HepG2 (cell line): ENCODE results near the gene NUAK1. TPM values are rescaled to one million over a fixed set of nuclear protein-coding genes. Genes with fewer than 3 reads are reported as not detected.

Experiments used
- SNAPC5 ChIP-seq: sonication (generic); formaldehyde crosslinking; IDR thresholded peaks from 2 replicates; pipeline ENCODE4 v1.8.1; 2023; ENCODE audit warnings: mild to moderate bottlenecking, missing genetic modification reagents, borderline replicate concordance
- SP2 ChIP-seq: sonication (generic); formaldehyde crosslinking; IDR thresholded peaks from 2 replicates; pipeline ENCODE4 v1.5.1; 2020; ENCODE audit warnings: mild to moderate bottlenecking, missing genetic modification reagents
- UBTF ChIP-seq: sonication (generic); formaldehyde crosslinking; IDR thresholded peaks from 2 replicates; pipeline ENCODE4 v1.4.0; 2020; ENCODE audit warnings: mild to moderate bottlenecking, missing genetic modification reagents
- ZMAT5 ChIP-seq: sonication (generic); formaldehyde crosslinking; IDR thresholded peaks from 2 replicates; pipeline ENCODE4 v1.5.0; 2020; ENCODE audit warnings: mild to moderate bottlenecking, low read depth, missing genetic modification reagents, borderline replicate concordance
- ZNF446 ChIP-seq: sonication (generic); formaldehyde crosslinking; IDR thresholded peaks from 2 replicates; pipeline ENCODE4 v1.5.0; 2020; ENCODE audit warnings: mild to moderate bottlenecking, missing genetic modification reagents
- ZNF646 ChIP-seq: sonication (generic); formaldehyde crosslinking; IDR thresholded peaks from 2 replicates; pipeline ENCODE4 v1.9.0; 2021; ENCODE audit warnings: mild to moderate bottlenecking, missing genetic modification reagents
- ZNF780A ChIP-seq: sonication (generic); formaldehyde crosslinking; IDR thresholded peaks from 2 replicates; pipeline ENCODE4 v1.8.0; 2022; ENCODE audit warnings: mild to moderate bottlenecking, missing genetic modification reagents, moderate library complexity
- polyA plus RNA-seq, 8 experiments: library from polyadenylated mRNA; depleted of rRNA in 3 of 8; stranded (reverse) in 7 of 8; unstranded in 1 of 8; fragments of >200 nt; fragmentation: Illumina TruSeq in 4 of 8; extraction: Trizol in 4 of 8; gene quantifications; 2 replicates each; pipeline versions ENCODE4 v1.2.1 to v1.2.3, GENCODE V29; 2011 to 2016; ENCODE audit warnings: low read depth in 4 of 8, missing spikeins in 1 of 8, mixed read lengths in 1 of 8; ENCODE audit not compliant: insufficient read depth in 1 of 8
- total RNA-seq, 5 experiments: library from RNA; depleted of rRNA; stranded (reverse); fragments of >200 nt; fragmentation: Illumina TruSeq; extraction: Trizol; gene quantifications; 2 replicates each; pipeline ENCODE4 v1.2.3, GENCODE V29; 2016; ENCODE audit warnings: low read depth in 1 of 5
- TF ChIP-seq, protein P1 (sequence below): sonication (generic); formaldehyde crosslinking; IDR thresholded peaks from 2 replicates; pipeline ENCODE4 v1.5.0; 2020; ENCODE audit warnings: missing genetic modification reagents, mild to moderate bottlenecking, borderline replicate concordance
- TF ChIP-seq, protein P2 (sequence below): sonication (generic); formaldehyde crosslinking; IDR thresholded peaks from 2 replicates; pipeline ENCODE4 v1.4.0; 2020; ENCODE audit warnings: missing genetic modification reagents
- TF ChIP-seq, protein P3 (sequence below): IDR thresholded peaks from 2 replicates; pipeline ENCODE4 v1.6.1; 2016; ENCODE audit warnings: low read depth, missing genetic modification reagents, missing compliant biosample characterization

Gene NUAK1
- total and polyA plus RNA-seq, 2 of the 13 experiments (the other 11 are each of a cell fraction or from before 2014, with no cell fraction given), result 1.7 to 1.9 TPM

DNA sequence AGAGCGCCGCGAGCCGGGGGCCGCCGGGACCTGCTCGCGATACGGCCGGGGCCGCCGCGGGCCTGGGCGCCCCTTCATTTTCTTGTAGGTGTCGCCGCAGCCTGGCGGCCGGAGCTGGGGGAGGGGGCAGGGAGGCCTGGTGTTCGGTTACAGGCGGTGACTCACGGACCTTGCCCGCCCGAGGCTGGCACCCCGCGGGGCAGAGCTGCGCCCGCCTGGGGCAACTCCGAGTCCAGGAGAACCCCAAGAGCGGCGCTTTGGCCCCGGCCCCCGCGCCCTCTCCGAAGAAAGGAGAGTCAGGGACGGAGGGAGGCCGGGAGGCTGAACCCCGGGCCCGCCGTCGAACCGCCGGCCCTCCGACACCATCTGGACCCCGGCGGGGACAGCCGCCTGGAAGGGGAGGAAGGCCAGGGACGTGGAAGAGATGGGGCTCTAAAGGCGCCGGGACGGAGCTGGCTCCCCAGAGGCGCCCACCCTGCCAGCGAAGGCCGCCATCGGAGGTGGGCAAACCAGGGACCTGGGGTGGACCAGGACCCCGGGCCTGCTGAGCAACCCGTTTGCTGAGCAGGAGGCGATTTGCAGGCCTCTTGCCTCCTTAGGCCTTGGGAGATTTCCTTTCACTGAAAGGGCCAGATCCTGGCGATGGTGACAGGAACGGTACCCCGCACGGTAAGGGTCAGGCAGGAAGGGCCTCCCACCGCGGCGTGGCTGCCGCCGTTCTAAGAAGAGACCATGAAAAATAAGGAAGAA, 843 bp upstream of the NUAK1 start (continued):
- TF ChIP-seq ZNF646 (no peak), ZNF446 (no peak), ZMAT5 (no peak), SP2 (0 out of 2 replicates have a peak, but pooled peaks have one; percentile 18), ZNF780A (CRISPR knock-in tag) (no peak), UBTF (peak; percentile 55; the same call in 1 of the 2 replicates), SNAPC5 (no peak)
- TF ChIP-seq, protein P1, sequence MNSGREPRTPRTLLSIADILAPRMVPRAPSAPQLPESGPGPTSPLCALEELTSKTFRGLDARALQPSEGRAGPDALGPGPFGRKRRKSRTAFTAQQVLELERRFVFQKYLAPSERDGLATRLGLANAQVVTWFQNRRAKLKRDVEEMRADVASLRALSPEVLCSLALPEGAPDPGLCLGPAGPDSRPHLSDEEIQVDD (CRISPR knock-in tag), result no peak
- TF ChIP-seq, protein P2, sequence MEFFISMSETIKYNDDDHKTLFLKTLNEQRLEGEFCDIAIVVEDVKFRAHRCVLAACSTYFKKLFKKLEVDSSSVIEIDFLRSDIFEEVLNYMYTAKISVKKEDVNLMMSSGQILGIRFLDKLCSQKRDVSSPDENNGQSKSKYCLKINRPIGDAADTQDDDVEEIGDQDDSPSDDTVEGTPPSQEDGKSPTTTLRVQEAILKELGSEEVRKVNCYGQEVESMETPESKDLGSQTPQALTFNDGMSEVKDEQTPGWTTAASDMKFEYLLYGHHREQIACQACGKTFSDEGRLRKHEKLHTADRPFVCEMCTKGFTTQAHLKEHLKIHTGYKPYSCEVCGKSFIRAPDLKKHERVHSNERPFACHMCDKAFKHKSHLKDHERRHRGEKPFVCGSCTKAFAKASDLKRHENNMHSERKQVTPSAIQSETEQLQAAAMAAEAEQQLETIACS (CRISPR knock-in tag), result no peak
- TF ChIP-seq, protein P3, sequence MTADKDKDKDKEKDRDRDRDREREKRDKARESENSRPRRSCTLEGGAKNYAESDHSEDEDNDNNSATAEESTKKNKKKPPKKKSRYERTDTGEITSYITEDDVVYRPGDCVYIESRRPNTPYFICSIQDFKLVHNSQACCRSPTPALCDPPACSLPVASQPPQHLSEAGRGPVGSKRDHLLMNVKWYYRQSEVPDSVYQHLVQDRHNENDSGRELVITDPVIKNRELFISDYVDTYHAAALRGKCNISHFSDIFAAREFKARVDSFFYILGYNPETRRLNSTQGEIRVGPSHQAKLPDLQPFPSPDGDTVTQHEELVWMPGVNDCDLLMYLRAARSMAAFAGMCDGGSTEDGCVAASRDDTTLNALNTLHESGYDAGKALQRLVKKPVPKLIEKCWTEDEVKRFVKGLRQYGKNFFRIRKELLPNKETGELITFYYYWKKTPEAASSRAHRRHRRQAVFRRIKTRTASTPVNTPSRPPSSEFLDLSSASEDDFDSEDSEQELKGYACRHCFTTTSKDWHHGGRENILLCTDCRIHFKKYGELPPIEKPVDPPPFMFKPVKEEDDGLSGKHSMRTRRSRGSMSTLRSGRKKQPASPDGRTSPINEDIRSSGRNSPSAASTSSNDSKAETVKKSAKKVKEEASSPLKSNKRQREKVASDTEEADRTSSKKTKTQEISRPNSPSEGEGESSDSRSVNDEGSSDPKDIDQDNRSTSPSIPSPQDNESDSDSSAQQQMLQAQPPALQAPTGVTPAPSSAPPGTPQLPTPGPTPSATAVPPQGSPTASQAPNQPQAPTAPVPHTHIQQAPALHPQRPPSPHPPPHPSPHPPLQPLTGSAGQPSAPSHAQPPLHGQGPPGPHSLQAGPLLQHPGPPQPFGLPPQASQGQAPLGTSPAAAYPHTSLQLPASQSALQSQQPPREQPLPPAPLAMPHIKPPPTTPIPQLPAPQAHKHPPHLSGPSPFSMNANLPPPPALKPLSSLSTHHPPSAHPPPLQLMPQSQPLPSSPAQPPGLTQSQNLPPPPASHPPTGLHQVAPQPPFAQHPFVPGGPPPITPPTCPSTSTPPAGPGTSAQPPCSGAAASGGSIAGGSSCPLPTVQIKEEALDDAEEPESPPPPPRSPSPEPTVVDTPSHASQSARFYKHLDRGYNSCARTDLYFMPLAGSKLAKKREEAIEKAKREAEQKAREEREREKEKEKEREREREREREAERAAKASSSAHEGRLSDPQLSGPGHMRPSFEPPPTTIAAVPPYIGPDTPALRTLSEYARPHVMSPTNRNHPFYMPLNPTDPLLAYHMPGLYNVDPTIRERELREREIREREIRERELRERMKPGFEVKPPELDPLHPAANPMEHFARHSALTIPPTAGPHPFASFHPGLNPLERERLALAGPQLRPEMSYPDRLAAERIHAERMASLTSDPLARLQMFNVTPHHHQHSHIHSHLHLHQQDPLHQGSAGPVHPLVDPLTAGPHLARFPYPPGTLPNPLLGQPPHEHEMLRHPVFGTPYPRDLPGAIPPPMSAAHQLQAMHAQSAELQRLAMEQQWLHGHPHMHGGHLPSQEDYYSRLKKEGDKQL (CRISPR knock-in tag), result no peak
